ENCODE measurements around the gene RBM6. TPM values are rescaled to one million over a fixed set of nuclear protein-coding genes. Genes with fewer than 3 reads are reported as not detected.
"Not testable (repeated sequence)": the region's sequence is repeated elsewhere in the genome, so short reads cannot be mapped to it uniquely, and the experiment has no call there.

The RBM6 gene, protein sequence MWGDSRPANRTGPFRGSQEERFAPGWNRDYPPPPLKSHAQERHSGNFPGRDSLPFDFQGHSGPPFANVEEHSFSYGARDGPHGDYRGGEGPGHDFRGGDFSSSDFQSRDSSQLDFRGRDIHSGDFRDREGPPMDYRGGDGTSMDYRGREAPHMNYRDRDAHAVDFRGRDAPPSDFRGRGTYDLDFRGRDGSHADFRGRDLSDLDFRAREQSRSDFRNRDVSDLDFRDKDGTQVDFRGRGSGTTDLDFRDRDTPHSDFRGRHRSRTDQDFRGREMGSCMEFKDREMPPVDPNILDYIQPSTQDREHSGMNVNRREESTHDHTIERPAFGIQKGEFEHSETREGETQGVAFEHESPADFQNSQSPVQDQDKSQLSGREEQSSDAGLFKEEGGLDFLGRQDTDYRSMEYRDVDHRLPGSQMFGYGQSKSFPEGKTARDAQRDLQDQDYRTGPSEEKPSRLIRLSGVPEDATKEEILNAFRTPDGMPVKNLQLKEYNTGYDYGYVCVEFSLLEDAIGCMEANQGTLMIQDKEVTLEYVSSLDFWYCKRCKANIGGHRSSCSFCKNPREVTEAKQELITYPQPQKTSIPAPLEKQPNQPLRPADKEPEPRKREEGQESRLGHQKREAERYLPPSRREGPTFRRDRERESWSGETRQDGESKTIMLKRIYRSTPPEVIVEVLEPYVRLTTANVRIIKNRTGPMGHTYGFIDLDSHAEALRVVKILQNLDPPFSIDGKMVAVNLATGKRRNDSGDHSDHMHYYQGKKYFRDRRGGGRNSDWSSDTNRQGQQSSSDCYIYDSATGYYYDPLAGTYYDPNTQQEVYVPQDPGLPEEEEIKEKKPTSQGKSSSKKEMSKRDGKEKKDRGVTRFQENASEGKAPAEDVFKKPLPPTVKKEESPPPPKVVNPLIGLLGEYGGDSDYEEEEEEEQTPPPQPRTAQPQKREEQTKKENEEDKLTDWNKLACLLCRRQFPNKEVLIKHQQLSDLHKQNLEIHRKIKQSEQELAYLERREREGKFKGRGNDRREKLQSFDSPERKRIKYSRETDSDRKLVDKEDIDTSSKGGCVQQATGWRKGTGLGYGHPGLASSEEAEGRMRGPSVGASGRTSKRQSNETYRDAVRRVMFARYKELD
- 17.4 and 23.7 TPM in 2 replicates for total RNA-seq (2014; rRNA removed; shearing (Covaris generic))

DNA sequence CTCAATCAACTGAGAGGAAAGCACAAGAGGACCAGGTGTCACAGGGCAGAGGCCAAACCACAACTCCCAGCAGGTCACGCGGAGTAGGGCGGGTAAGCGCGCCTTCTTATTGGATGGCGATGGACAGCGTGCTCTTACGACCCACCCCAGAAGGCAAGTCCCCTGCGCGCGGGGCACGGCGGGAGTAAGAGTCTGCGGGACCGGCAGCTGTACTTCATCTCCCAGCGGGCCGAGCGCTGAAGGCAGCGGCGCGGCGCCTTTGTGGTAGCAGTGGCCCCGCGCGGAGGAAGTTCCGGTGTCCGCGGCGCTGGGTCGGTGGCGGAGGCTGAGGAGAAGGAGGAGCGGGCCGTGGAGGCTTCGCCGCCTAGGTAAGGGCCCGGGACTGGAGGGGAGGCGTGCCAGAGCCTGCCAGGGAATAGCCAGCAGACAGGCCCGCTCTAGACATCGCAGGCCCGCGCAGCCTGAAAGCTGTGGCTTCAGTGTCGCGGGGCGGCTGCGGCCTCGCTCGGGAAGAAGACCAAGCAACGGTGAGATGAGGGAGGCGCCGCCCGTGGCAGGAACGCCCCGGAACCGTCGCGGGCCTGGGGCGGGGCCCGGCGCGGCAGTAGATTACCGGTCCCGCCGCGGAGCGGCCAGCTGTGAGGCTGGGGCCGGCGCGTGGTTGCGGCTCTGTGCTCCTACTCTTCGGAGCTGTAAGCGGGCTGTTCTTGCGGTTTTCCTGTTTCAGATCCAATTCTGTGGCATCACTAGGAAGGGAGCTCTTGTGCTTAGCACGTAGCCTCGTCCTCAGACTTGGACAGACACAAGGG, at the start of gene RBM6:
Gene RBM6 (plus strand): TSS at position 293 of the 809 bp plus-strand sequence. CDS start 22,492 bp downstream, outside the sequence.
- DNase-seq (ENCODE audit: low spot score) = peak; percentile 92

DNA sequence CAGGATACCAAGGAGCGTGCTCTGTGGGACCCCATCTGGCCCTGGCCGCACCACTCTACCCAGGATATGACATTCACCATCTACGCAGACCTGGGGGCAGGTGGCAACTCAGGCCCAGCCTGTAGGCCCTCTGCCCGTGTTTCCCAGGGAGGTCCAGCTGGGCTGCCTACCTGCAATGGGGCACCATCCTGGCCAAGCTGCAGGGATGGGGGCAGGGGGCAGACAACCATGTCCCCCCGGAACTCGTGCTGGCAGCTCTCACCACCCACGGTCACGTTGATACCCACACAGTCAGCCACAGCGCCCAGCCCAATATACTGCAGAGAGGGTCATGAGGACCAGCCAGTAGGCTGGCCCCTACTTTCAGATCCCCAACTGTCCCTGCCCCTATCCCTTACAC, 44.2 kb upstream of the RBM6 start:
- no peak for DNase-seq (ENCODE audit: low spot score)

DNA sequence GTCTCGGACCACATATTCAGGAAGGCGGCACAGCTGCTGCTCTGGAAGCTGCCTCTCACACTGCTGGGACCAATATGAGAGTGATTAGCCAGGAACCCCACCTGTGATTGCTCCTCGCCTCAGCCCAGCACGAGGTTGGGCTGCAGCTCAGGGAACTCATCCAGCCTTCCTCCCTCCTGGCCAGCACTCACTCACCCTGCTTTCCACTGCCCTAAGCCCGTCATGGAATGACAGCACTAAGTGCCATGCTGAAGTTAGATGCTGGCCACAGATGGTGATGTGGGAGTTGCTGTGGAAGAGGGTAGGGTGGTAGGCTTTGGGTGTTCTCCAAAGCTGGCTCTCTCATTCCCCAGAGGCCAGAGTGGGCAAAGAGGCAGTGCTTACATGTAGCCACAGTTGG, 43.6 kb upstream of the RBM6 start:
- no peak for DNase-seq (ENCODE audit: low spot score)

DNA sequence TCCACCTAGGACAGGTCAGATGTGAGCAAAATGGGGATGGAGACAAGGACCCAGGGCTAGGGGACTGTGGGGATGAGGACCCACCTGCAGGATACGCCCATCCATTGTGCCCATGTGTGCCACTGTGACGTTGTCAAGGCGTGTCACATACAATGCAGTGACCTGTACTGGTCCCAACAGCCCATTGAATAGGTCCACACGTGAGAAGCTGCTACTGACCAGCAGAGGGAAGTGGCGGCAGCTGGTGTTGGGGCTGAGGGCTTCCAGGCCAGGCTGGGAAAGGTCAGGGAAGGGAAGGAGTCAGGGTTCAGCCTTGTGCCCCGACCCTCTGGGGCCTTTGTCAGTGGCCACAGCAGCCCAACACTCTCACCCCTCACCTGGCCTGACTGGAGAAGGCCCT, 41.0 kb upstream of the RBM6 start:
- no peak for DNase-seq (ENCODE audit: low spot score)

DNA sequence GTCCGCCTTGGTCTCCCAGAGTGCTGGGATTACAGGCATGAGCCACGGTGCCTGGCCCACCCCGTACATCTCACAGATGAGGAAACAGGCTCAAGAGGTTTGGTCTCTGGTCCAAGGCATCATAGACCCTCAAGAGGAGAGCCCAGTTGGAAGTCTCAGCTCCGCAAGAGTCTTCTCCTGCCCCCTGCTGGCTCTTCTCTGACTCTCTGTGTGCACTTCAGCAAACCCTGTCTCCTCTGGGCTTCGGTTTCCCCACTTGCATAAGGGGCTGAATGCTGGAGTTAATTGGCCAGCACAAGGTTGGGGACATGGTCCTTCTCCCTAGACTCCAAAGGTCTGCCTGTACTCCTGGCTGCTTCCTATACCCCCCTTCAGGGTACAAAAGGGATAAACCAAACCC, 40.1 kb upstream of the RBM6 start:
- DNase-seq (ENCODE audit: low spot score) = peak; percentile 23

DNA sequence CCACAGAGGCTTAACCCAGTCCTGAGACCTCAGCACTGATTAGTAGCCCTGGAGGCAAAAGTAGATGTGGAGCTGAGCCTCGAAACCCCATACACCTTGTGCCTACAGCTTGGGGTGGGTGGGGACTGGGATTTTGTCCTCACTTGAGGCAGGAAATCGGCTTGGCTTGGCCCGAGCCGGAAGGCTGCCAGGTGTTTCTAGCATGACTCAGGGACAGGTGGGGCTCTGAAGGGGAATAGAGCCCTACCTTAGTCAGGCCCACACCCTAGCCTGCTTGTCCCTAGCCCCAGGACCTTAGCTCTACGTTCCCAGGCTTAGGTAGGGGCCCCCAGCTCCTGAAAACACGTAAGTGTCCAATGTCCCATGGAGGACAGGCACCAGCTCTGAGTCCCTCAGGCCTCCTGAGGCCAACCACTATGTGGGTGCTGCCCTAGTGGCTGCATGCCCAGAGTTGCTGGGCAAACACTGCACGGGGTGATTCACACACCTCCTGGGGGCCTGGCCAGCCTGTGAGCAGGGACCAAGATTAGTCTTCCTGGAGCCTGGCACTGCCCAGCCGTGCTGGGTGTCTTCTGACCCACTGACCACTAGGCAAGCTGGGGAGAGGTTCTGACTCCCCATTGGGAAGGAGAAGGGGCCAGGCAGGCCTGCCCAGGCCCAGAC, 39.3 kb upstream of the RBM6 start:
- DNase-seq (ENCODE audit: low spot score) = peak; percentile 88

DNA sequence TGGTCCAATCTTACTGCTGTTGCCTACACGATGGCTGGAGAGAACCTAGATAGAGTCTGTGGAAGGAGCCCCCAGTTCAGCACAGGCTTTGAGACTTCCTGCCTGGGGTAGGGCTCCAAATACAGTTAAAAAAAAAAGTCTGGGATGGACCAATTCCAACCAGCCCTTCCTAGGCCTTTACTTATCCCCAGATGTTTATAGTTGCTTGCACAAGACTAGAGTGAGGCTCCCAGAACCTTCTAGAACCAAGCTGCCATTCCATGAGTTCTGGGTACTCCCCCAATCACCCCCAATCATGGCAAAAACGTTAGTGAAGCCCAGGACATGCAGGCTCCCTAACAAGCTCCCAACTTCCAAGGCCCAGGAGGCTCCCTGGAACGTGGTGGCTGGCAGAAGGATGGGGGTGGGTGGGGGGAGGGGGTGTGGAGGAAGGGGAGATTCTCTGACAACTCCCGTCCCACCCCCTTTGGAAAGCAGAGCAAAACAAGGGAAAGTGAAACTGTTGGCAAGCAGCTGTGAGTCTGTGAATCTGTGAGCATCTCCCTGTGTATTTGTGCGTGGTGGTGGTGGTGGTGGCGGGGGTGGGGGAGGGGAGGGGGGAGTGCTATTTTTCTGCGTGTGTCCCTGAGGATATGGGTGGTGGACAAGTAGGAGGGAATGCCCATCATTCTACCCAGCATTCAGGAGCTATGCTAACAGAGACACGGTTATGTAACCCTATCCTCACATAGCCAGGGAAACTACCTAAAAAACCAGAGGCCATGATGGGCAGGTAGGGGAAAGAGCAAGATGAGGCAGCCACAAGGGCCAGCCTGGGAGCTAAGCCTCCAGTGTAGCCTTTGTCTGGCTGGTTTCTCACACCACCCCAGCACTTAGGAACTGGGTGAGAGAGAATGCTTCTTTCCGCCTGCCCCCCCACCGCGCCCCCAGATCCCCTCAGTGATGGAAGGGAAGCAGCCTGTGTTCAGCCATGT, 38.3 kb upstream of the RBM6 start:
- no peak for DNase-seq (ENCODE audit: low spot score)

DNA sequence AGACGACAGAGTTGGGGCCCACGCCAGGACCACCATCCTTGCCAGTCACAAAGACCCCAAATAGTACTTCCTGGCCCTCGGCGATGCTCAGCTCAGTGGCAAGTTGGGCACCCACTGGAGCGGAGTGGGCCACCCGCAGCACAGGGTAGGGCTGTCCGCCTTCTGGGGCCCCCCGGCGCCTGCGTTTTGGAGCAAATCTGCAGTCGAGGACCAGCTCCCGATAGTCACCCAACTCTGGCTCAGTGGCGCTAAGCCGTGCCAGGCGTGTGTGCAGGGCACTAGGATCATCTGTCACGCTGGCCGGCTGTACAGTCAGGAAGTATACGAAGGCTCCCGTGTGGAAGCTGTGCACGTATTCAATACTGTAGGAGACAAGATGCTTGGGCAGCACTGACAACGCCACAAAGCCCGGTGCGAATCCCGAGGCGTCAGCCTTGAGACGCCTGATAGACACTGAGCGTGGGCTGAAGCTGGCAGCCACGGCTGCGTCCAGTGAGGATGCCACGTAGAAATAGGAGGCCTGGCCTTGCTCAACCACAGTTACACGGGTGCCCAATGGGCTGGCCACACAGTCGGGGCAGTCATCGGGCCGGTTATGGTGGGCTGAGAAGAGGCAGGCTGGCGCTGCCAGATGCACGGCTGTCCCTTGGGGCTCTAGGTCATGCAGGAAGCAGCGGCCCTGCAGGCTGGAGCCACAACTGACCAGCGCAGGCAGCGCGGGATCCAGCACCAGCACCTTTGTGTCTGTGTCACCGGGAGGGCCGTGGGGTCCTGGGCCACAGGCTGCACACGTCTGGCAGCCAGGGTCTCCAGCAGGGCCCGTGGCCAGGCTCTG, 37.2 kb upstream of the RBM6 start:
- peak; percentile 40 for DNase-seq (ENCODE audit: low spot score)

DNA sequence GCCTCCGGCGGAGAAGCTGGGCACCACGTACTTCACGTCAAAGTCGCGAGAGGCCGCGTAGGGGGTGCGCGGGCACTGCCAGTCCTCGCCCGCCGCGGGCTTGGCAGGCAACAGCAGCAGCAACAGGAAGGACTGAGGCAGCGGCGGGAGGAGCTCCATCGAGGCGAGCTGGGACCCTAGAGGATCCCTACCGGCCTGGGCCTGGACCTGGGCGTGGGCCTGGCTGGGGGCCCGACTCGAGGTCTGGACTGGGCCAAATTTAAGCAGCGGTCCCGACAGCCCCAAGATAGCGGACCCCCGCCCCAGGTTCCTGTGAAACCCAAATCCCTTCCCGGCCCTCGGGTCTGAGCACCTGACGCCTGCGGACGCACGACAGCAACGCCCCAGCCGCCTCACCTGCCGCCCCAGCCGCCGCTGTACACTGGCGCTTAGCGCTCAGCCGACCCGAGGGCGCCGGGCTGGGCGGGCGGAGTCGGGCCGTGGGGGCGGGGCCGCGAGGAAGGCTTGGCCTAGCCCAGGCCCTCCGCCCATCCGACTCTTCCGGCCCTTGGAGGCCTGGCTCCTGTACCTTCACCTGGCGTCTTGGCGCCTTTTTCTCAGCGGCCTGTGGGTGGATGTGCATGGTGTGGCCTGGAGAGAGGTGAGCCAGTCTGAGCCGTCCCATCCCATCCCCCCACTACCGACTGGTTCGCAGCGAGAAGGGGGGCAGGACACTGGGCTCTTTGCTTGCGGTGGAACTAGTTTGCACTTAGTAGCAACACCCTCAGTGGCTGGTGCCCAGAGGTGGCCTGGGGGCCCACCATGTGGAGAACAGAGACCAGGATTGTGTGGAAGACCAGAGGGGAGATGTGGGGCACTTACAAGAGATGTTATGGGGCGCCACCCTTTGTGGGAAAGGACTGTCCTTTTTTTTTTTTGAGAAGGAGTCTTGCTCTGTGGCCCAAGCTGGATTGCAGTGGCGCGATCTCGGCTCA, 36.2 kb upstream of the RBM6 start, which contains the start of gene MST1R:
Gene MST1R (minus strand): TSS at position 423 of the 974 bp plus-strand sequence. CDS start 264 bp downstream, at position 159.
- peak; percentile 95 for DNase-seq (ENCODE audit: low spot score)

DNA sequence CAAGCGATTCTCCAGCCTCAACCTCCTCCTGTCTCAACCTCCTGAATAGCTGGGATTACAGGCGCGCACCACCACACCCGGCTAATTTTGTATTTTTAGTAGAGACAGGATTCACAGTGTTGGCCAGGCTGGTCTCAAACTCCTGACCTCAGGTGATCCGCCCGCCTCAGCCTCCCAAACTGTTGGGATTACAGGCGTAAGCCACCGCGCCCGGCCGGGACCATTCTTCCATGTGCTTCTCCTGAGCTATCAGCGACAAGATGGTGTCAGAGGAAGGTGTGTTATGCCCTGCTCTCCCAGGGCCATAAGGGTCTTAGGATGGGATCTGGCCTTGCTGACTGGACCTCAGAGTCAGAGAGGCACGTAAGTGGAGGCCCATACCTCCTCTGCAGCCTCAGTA, 35.5 kb upstream of the RBM6 start:
- not testable (repeated sequence) for DNase-seq (ENCODE audit: low spot score)

DNA sequence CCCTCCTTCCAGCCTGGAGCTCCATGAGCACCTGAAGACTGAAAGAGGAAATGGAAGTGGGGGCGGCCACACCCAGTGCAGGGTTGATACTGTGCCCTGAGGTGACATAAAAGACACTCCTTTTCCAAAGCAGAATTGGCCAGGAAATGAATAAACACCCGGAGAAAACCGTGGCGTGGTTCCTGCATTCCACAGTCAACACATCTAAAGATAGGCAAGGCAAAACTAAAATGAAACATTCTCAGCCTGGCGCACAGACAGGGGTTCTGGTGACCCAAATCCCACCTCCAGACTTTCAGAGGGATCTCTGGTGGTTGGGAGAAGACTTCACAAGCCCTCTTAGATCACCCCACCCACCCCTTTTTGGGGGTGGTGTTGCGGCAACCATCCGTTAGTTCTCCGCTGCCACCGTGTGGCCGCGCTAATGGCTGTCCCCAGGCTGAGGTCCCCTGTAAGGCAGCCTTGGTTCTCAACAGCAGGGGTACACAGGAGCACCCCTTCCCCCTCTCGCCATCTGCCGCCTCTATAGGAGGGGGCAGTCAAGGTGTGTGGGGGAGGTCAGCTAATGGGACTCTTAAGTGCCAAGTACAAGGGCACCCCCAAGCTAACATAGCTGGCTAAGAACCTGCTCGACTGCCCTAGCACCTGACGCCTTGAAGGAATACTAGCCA, 33.7 kb upstream of the RBM6 start:
- peak; percentile 58 for DNase-seq (ENCODE audit: low spot score)

DNA sequence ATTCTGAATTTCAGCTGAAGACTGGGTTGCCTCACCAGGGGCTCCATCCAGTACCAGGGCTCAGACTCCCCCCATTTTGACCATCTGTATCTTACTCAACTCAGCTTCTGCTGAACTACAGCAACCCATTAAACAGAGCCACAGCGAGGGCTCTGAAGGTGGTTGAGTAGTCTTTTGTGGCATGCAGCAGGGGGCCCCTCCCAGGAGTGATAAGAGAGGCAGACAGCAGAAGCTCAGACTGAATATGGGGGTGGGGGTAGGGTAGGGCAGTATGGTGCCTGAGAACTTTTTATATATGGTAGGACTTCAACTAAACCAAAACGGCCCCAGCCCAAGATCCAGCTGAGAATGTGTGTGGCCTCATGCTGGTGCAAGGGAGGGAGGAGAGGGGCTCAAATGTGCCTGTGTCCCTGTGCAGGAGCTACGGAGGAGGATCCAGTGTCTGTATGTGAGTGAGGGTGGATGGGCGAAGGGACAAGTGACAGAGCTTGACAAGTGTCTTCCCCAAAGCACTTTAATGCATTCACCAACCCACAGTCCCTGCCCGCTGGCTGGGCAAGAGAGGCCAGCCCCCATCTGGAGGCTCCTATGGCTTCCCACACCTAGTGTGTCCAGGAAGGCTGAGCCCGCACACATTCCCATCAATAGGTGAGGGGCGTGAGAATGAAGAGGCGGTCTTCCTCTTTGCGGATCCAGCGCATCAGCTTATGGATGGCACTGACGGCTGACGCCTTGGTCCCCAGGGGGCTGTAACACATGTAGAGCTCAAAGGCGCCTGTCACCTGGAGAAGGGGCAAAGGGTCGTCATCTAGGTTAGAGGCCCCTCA, 31.4 kb upstream of the RBM6 start:
- no peak for DNase-seq (ENCODE audit: low spot score)

DNA sequence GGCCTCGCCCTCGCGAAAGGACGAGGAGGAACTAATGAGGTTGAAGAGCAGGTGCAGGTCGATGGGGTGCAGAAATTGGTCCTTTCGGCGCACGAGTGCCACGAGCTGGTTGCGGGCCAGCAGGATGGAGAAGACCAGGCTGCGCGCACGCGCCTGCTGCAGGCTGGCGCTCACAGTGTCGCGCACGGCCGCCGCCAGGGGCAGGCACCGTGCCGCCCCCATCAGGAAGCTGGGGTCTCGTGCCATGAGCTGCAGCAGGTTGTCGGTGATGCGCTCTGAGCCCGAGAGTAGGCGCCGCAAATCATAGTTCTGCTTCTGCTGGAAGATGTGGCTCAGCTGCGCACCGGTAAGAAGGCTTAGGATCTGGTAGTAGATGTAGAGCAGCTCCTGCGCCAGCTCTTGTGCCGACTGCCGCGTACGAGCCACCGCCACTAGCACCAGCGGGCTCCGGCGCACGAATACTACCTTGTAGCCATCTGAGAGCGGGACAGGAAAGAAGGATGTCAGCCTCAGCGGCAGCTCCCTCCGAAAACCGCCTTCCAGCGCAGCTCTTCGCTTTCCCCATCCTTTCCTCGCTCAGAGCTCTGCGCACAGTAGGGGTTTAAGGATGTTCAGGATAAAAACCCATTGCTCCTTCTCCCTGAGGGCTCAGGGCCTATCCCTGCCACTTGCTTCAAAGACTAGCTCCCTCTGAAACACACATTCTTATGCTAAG, 29.4 kb upstream of the RBM6 start:
- no peak for DNase-seq (ENCODE audit: low spot score)

DNA sequence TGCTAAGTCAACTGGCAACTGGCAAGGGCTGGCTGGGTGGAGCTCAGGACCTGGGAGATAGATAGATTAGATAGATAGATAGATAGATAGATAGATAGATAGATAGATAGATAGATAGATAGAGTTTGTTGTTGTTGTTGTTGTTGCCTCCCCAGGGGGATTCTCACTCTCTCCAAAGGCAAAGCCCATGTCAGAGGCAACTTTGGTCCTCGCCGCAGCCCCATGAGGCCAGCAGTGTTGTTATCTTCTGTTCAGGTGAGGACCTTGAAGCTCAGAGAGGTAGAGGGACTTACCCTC, 28.9 kb upstream of the RBM6 start:
- no peak for DNase-seq (ENCODE audit: low spot score)

DNA sequence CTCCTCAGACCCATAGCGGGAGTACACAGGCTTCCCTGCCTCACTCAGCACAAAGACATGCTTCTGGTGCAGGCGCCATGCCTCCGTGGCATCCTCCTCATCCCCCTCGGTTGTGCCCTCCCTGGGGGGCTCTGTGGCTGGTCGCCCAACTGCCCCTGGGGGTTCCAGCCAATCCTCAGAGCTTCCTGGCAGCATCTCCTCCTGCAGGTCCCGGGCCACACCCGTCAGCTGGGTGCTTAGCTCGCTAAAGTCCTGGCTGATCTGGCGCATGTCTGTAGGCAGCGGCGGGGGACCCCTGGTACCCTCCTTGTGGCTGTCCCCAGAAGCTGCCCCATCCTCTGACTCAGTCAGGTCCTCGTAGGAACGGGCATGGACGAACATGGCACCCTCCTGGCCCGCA, 28.3 kb upstream of the RBM6 start:
- DNase-seq (ENCODE audit: low spot score) = no peak
